IPS-NIHi7 (cell line): ENCODE measurements around the gene RAET1E.
"Not testable (repeated sequence)": the region's sequence is repeated elsewhere in the genome, so short reads cannot be mapped to it uniquely, and the experiment has no call there.

Experiments used
- DNase-seq: peaks from one replicate; pipeline ENCODE4 v3.0.0; 2012; ENCODE audit warnings: mixed read lengths; ENCODE audit errors: extremely low spot score

RAET1E gene

GRCh38 chr6:149862424-149862738, 35.5 kb downstream of the RAET1E start:
- DNase-seq = not testable (repeated sequence)

GRCh38 chr6:149861603-149862423, 36.1 kb downstream of the RAET1E start:
- DNase-seq = no peak

- no peak for DNase-seq
Measured at GRCh38 chr6:149860834-149861602, 36.9 kb downstream of the RAET1E start.

- no peak for DNase-seq
Measured at GRCh38 chr6:149860513-149860833, 37.4 kb downstream of the RAET1E start.

- no peak for DNase-seq
Measured at GRCh38 chr6:149859938-149860337, 38.0 kb downstream of the RAET1E start.

- DNase-seq = no peak
Measured at GRCh38 chr6:149859368-149859767, 38.5 kb downstream of the RAET1E start.

GRCh38 chr6:149857541-149857940, 40.4 kb downstream of the RAET1E start:
- no peak for DNase-seq

- DNase-seq = no peak
Measured at GRCh38 chr6:149856256-149856994, 41.5 kb downstream of the RAET1E start.

GRCh38 chr6:149855741-149856140, 42.2 kb downstream of the RAET1E start:
- DNase-seq = no peak

- DNase-seq = no peak
Measured at GRCh38 chr6:149855040-149855654, 42.8 kb downstream of the RAET1E start.

- DNase-seq = no peak
Measured at GRCh38 chr6:149854532-149854931, 43.4 kb downstream of the RAET1E start.

- DNase-seq = not testable (repeated sequence)
Measured at GRCh38 chr6:149854017-149854416, 43.9 kb downstream of the RAET1E start.

- DNase-seq = no peak
Measured at GRCh38 chr6:149852881-149853280, 45.0 kb downstream of the RAET1E start.

- no peak for DNase-seq
Measured at GRCh38 chr6:149852180-149852579, 45.7 kb downstream of the RAET1E start.

- no peak for DNase-seq
Measured at GRCh38 chr6:149851461-149852110, 46.3 kb downstream of the RAET1E start.

GRCh38 chr6:149848343-149848742, 49.6 kb downstream of the RAET1E start:
- not testable (repeated sequence) for DNase-seq
